ENCODE measurements around the gene KRTDAP.

The KRTDAP gene

GRCh38 chr19:35512831-35513627 lies 22.8 kb upstream of the KRTDAP start:
- DNase-seq: no peak

GRCh38 chr19:35511337-35511736 lies 21.1 kb upstream of the KRTDAP start:
- no peak for DNase-seq

GRCh38 chr19:35510626-35510964 lies 20.3 kb upstream of the KRTDAP start:
- DNase-seq: no peak

GRCh38 chr19:35509861-35510625 lies 19.8 kb upstream of the KRTDAP start:
- peak; percentile 49 for DNase-seq

GRCh38 chr19:35509018-35509652 lies 18.9 kb upstream of the KRTDAP start:
- no peak for DNase-seq

DNA sequence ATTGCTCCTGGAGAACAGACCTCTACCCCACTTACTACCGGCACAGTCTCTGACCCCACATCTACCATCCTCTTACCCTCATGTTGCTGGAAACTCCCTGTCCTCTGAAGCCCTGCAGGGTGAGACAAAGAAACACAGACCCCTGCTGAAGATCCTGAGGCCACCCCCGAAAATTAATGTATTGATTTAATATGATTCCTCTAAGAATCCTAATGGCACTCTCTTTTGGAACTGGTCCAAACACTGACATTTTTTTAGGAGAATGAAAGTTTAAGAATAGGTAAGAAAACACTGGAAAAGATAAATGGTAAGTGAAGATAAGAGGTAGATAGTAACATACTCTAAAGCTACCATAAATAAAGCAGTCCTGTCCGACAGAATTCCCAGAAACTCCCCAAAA lies 17.9 kb upstream of the KRTDAP start:
- DNase-seq: no peak

DNA sequence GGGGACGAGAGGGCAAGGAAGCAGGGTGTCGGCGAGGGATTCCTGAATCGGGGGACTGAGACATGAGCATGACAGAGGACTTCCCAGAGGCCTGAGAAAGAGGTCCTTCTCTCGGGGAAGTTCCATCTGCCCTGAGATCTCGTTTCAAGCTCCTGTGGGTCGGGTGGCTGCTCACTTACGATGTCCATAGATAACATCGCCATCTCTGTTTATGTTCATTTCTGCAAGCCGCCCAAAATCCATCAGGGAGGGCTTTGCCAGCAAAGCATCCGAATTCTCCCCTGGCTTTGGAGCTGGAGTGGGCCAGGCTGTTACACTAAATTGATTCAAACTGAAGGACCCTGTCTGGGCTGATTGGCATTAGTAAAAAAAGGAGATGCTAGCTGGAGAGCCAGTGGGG lies 17.3 kb upstream of the KRTDAP start:
- DNase-seq: no peak

DNA sequence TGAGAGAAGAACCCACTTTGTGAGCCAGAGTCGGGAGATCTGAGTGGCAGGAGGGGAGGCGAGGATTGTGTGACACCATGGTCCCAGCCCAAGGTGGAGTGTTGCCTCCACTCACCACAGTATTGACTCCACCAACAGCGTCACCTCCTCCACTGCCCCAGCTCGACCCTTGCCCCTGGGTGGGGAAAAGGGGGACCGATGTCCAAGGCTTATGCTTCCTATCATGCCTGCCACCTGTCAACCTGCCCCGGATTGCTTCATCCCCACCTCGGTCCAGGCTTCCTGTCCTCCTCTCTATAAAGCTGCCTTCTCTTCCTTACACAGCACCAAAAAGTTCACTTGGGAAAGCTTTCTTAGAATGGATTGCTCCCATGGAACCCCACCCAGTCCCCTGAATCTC lies 15.7 kb upstream of the KRTDAP start:
- no peak for DNase-seq

- no peak for DNase-seq
Measured at GRCh38 chr19:35502751-35503150, 12.5 kb upstream of the KRTDAP start.

GRCh38 chr19:35501684-35502083 lies 11.4 kb upstream of the KRTDAP start:
- DNase-seq: no peak

GRCh38 chr19:35500611-35501010 lies 10.3 kb upstream of the KRTDAP start:
- DNase-seq: no peak

DNA sequence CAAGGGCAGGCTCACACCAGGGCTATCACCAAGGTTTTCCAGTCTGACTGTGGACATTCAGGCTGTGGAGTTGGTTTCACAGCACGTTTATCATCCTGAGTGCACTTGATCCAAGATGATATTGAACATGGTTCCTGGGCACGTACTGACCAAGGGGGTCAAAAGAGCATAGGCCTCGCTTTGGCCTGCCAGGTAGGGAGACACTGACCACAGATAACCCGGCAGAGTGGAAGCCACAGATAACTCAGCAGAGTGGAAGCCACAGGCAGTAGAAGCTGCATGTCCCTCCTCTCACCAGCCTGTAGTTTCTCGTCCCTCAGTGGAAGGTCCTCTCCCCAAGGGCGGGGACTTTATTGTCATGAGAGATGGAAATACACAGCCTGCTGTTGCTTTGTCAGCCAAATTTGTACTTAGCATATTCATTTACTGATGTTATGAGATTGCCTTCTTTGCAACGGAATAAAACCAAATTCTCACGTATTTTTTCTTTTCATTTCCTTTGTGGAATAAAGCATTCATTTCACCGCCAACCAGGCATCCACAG lies 8.8 kb upstream of the KRTDAP start:
- no peak for DNase-seq

DNA sequence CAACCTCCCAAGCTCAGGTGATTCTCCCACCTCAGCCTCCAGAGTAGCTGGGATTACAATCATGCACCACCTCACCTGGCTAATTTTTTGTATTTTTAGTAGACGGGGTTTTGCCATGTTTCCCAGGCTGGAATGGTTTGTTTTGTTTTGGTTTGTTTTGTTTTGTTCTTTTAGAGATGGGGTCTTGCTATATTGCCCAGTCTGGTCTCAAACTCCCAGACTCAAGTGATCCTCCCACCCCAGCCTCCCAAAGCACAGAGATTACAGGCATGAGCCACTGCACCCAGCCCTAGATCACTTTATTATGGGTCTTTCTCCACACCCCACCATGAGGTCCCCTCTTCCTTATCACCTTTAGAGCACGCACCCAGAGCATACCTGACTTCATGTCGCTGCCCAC lies 8.0 kb upstream of the KRTDAP start:
- DNase-seq: no peak

- no peak for DNase-seq
Measured at GRCh38 chr19:35497406-35497805, 7.1 kb upstream of the KRTDAP start.

GRCh38 chr19:35495107-35496064 lies 5.1 kb upstream of the KRTDAP start:
- DNase-seq: peak; percentile 79

- no peak for DNase-seq
Measured at GRCh38 chr19:35493971-35494370, 3.7 kb upstream of the KRTDAP start.

DNA sequence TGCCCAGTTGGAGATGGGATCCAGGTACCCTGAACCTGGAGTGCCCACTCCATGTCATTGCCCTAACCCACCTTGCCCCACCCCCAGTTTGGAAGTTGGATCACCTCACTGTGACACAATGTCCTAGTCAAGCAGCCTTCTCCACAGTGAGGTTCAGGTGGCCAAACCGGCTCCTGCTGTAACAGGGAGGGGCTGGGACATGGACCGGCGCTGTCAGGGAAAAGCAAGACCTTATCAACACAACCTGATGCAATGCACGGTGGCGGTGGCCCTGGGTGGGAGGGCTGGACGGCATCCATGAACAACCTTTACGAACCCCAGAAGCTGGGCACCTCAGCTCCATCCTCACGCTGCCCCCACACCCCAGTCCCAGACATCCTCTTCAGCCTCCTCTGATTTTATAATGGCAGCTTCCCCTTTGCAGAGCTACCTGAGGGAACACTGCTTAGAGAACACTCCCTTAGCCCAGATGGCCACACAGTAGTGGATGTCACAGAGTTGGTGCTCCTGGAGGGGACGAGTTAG lies 1.6 kb upstream of the KRTDAP start:
- no peak for DNase-seq

DNA sequence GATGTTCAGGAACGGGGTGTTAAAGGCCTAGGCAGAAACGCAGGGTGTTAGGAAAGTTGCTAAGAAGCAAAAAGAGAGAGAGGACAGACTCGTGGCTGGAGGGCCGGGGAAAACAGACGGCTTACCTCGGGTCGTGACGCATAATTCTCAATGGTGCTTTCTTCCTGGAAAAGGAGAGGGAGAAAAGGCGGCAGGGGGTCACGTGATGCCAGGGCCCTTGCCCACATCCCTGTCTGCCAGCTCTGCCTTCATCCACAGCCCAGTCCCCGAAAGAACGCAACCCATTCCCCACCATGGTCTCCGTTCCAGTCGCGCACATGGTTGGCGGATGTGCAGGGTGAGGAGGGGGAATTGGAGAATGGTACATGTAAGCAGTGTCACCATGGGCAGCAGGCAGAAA lies 1.6 kb downstream of the KRTDAP start:
- DNase-seq: no peak

GRCh38 chr19:35487656-35488182 lies 2.5 kb downstream of the KRTDAP start:
- no peak for DNase-seq

DNA sequence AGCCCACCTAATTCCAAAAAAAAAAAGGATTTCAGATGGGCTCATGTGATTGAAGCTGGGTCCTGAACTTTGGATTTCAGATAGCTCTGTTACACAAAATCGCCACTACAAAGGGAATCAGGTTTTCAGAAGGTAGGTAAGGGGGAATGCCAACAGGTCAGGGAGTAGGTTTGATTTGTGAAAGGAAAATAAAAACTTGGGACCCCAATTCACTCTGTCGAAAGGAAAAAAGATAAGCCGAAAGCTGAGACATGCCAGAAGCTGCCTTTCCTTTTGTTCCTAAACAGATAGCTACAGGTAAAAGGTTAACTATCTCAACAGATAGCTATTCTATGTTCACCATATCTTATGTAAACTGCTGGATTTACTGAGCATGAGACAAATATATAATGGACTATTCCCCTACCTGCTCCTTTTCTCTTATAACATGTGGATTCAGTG lies 4.0 kb downstream of the KRTDAP start:
- no peak for DNase-seq

DNA sequence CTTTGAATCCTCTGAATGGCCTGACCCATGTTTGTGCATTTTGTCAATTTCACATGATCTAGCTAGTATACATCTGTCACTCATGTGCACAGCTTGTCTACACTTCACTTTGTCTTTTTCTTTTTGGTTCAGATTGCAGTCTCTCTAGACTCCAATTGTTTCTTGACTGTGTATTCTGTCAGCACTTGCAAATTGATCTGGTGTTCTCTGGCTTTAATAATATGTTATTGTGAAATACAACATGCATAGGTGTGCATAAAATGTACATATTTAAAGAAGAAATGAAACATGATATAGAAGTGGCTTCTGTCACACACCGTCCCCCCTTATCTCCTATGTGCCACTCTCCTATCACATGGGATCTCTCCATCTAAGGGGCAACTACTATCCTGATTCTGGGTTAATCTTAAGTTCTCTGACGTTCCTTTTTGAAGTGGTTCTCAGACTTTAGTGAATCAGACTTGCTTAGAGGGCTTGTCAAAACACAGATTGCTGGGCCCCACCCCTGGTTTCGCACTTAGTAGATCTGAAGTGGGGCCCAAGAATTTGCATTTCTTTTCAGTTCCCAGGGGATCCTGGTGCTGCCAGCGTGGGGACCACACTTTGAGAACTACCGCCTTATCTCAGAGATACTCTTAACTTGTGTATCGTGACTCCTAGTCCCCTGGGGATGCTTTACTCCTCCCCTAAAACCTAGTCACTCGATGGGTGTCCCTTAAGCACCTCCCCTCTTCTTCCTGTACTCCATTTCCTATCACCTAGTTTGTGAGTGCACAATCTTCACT lies 5.8 kb downstream of the KRTDAP start:
- no peak for DNase-seq
